Activated effector memory CD4-positive, alpha-beta T cell treated with anti-CD3 and anti-CD28 coated beads, Interleukin-2, amount 50 U/mL, for 16 hours (primary cell): ENCODE results near the gene TMEM87A.
A peak's percentile ranks its signal among the peaks of the same experiment; 100 is the strongest.
"Not testable (repeated sequence)": the region's sequence is repeated elsewhere in the genome, so short reads cannot be mapped to it uniquely, and the experiment has no call there.

ENCODE experiments used
- DNase-seq: peaks from one replicate; pipeline ENCODE4 v3.0.0-alpha.2; 2020

The TMEM87A gene

GRCh38 chr15:42270996-42271395 lies 2.2 kb downstream of the TMEM87A start:
- DNase-seq: no peak

- no peak for DNase-seq
These were observed 2.7 kb downstream of the TMEM87A start for GRCh38 chr15:42270551-42270950.

GRCh38 chr15:42267286-42267685 lies 5.9 kb downstream of the TMEM87A start:
- DNase-seq: no peak

DNA sequence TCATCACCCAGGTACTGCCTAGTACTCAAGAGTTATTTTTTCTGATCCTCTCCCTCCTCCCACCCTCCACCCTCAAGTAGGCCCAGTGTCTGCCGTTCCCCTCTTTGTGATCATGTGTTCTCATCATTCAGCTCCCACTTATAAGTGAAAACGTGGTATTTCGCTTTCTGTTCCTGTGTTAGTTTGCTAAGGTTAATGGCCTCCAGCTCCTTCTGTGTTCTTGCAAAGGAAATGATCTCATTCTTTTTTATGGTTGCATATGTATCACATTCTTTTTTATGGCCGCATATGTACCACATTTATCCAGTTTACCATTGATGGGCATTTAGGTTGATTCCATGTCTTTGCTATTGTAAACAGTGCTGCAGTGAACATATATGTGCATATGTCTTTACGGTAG lies 8.4 kb downstream of the TMEM87A start:
- DNase-seq: no peak

DNA sequence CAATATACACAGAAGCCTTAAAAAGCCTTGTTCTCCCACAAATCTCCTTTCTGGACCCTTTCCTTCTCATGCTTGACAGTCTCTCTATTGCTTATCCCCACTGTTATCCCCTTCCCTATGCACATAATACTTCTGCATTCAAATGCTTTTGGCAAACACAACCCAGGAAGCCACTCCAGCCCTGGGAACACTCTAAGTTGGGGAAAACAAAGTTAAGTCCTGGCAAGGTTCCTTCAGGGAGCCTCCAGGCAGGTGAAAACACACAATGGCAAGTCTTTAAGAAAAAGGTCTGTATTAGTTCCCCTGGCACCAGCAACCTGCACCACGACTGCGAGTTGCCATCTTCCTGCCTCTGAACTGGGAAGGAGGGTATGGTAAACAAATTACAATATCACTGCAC lies 19.9 kb downstream of the TMEM87A start:
- no peak for DNase-seq

DNA sequence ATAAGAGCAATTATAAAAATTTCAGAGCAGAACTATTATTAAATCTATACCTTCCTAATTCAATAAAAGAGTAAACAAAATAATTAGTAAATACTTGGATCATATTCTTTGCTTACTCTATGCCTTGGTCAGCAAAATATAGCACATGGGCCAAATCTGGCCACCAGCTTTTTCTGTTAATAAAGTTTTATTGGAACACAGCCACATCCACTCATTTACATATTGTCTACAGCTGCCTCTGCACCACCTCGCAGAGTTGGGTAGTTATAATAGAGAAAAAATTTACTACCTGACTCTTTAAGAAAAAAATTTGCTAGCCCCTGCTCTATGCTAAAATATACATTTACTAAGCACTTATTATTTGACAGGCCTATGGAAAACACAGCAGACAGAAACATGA lies 32.4 kb downstream of the TMEM87A start:
- DNase-seq: no peak

DNA sequence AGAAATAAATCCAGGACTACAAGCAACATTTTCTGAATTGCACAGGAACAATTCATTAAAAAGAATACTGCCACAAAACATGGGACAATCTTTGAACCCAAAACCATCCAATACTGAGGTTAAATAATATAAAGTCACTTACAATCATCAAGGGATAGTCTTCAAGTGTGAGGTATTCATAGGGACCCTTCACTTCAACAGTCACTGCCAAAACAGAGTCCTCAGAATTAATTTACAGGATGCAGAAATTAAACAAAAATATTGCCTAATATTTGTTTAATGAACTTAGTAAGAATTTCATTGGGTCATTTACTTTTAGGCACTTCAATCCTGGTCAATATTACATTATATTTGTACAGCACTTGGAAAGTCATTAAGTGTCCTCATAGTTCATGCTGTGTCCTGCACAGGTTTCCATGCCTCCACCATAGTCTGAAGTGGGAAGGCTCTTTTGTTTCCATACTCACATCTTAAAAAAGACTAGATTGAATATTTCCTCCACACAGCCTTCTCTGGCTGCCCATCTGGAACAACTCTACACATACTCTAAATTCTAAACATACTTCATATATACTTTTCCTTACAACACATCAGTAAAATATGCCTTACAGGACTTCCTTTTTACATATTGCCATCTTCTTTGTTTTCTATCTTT lies 33.6 kb downstream of the TMEM87A start:
- DNase-seq: no peak

GRCh38 chr15:42233107-42233506 lies 40.1 kb downstream of the TMEM87A start:
- DNase-seq: no peak

DNA sequence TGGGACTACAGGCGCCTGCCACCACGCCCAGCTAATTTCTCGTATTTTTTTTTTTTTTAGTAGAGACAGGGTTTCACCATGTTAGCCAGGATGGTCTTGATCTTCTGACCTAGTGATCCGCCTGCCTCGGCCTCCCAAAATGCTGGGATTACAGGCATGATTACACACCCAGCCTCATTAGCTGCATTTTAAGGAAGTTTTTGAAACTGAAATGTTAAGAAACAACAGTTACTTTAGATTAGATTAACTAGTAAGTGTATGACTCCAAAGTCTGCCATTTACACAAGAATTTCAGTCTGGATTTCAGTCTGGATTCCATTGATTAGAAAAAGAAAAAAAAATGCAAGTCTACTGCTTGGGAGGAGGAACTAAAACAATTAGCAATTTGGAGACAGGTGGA lies 40.6 kb downstream of the TMEM87A start:
- no peak for DNase-seq

GRCh38 chr15:42231088-42231487 lies 42.1 kb downstream of the TMEM87A start:
- DNase-seq: no peak

GRCh38 chr15:42228981-42229380 lies 44.3 kb downstream of the TMEM87A start:
- not testable (repeated sequence) for DNase-seq

DNA sequence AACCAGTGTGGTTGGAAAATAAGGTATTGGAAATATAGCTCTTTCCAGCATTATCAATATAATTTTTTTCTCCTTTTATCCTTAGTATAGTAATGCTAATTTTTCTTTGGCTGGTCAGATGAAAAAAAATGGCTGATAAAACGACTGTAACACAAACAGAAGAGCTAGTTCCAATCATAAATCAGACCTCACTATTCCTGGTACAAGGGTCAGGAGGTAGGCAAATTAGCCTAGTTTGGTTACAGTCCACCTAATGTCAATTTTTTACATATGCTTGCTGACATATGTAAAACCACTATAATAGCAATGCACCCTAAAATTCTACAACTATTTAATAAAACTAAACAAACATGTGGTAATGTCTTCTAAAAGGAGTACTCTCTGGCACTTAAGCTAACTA lies 45.2 kb downstream of the TMEM87A start:
- no peak for DNase-seq

- no peak for DNase-seq
These were observed 46.6 kb downstream of the TMEM87A start for GRCh38 chr15:42226648-42227047.

DNA sequence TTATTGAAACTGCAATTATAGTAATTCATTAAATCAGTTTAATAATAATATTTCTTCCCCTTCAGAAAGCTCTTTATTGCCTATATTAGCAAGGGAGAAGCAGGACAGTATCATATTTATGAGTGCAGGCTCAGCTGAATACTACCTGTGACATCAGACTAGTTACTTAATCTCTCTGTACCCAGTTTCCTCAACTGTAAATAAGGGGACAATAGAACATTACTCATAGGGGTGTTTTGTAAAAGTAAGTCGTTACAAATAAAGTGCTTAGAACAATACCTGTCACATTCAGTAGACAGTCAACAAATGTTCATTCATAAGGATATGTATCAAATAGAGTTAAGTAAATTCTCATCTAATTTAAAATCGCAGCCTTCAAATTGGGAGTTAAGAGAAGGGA lies 53.0 kb downstream of the TMEM87A start:
- no peak for DNase-seq

- DNase-seq: no peak
These were observed 54.2 kb downstream of the TMEM87A start for GRCh38 chr15:42218953-42219592.

- DNase-seq: no peak
These were observed 55.7 kb downstream of the TMEM87A start for GRCh38 chr15:42217568-42217967.

- DNase-seq: no peak
These were observed 57.1 kb downstream of the TMEM87A start for GRCh38 chr15:42215913-42216829.

- DNase-seq: no peak
These were observed 58.6 kb downstream of the TMEM87A start for GRCh38 chr15:42214600-42214999.

GRCh38 chr15:42213511-42213910 lies 59.7 kb downstream of the TMEM87A start:
- DNase-seq: no peak

DNA sequence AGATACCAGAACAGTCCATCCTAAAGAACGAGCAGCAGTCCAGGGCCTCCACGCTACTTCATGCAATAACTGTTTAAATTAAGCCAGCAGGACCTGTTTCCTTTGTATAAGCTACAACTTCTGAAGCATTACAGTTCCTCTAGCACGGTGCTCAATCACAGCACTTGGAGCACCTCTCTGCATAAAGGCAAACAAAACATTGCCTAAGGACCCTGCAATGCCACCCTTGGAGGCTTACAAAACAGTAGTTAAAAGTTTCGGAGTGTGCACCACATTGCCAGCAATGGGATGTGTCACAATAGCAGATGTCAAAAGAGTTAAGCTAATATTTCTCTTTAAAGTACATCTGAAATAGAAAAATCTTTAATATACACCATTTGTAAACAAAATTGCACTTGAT lies 62.5 kb downstream of the TMEM87A start:
- no peak for DNase-seq

GRCh38 chr15:42207674-42208579 lies 65.3 kb downstream of the TMEM87A start, which contains the start of gene VPS39:
VPS39 (minus strand) TSS chr15:42208304; CDS start chr15:42208153, 151 bp downstream.
- peak; percentile 94 for DNase-seq

GRCh38 chr15:42206406-42206805 lies 66.8 kb downstream of the TMEM87A start:
- DNase-seq: no peak

DNA sequence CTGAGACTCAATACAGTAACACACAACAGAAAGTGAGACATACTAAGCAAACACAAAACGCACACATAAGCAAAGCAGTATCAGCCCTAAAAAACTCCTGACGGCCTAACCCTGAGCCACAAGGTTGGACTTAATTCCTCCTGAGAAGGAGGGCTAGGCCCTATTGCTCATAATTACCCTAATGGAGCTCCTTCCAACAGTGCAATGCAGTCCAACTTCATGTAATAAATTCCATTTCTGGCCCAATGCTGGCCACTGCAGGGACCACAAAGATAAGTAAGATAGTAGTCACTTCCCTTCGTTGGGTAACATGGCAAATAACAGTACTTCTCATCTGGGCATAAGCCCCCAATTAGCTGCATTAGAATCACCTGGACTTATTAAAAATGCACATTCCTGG lies 69.3 kb downstream of the TMEM87A start:
- DNase-seq: no peak
